ENCODE data around the gene NYAP2.

The NYAP2 gene

GRCh38 chr2:225678792-225679191, 279.3 kb downstream of the NYAP2 start:
- H3K4me3 ChIP-seq (ENCODE audit: low read length), result no peak overlapping the region
- DNase-seq (ENCODE audit: low read depth), result no peak
- no peak for TF ChIP-seq CTCF (conservative IDR thresholded peaks at IDR 0.05; ENCODE audit: low read length)

GRCh38 chr2:225683258-225683657, 283.7 kb downstream of the NYAP2 start:
- DNase-seq (ENCODE audit: low read depth), result no peak
- TF ChIP-seq CTCF (conservative IDR thresholded peaks at IDR 0.05; ENCODE audit: low read length), result no peak
- H3K4me3 ChIP-seq (ENCODE audit: low read length), result no peak overlapping the region

DNA sequence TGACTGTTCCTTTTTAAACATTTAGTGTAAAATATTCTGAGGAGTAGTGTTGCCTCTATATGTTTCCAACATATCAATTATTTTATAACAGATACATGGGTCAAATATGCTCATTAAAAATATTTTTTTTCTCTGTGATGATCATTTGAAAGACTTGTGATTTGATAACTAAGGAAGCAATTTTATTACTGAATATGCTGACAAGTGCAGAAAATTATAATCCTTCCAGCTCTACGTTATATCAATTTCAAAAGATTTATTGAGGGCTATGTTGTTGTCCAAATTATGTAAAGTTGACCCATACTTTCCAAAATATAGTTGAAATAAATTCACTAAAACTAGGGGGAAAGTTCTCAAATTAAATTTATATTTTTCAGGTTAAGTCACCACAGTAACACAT, 290.6 kb downstream of the NYAP2 start:
- no peak overlapping the region for H3K4me3 ChIP-seq (ENCODE audit: low read length)
- no peak for DNase-seq (ENCODE audit: low read depth)
- TF ChIP-seq CTCF (conservative IDR thresholded peaks at IDR 0.05; ENCODE audit: low read length), result no peak

GRCh38 chr2:225691711-225692110, 292.2 kb downstream of the NYAP2 start:
- H3K4me3 ChIP-seq (ENCODE audit: low read length), result no peak overlapping the region
- no peak for TF ChIP-seq CTCF (conservative IDR thresholded peaks at IDR 0.05; ENCODE audit: low read length)
- no peak for DNase-seq (ENCODE audit: low read depth)

GRCh38 chr2:225693259-225693658, 293.7 kb downstream of the NYAP2 start:
- no peak overlapping the region for H3K4me3 ChIP-seq (ENCODE audit: low read length)
- no peak for TF ChIP-seq CTCF (conservative IDR thresholded peaks at IDR 0.05; ENCODE audit: low read length)
- no peak for DNase-seq (ENCODE audit: low read depth)

DNA sequence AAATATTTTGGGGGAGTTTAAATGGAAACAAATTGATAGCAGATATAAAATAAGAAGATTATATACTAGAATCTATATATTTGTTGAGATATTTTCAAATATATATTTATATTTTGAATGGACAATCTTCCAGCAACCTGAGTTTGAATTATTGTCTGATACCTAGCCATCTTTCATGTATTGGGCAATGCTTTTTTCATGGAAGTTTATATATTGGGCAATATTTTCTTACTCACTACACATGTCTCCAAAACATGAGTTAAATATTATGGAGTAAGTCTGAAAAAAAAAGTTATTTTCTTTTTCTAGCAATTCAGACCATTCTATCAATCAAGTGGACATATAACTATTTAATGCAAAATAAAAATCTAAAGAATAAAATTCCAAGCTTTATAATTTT, 295.2 kb downstream of the NYAP2 start:
- no peak for TF ChIP-seq CTCF (conservative IDR thresholded peaks at IDR 0.05; ENCODE audit: low read length)
- H3K4me3 ChIP-seq (ENCODE audit: low read length), result no peak overlapping the region
- no peak for DNase-seq (ENCODE audit: low read depth)

DNA sequence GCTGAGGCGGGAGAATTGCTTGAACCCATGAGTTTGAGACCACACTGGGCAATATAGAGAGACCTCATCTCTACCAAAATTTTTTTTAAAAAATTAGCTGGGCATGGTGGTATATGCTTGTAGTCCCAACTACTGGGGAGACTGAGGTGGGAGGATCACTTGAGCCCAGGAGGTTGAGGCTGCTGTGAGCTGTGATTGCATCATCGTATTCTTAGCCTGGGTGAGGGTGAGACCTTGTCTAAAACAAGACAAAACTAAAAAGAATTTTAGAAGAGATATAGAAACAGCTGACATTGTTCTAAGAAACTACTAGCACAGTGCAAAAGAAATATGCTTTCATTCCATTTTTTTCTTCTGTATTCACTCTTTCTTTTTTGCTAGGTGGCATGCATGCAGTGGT, 298.4 kb downstream of the NYAP2 start:
- TF ChIP-seq CTCF (conservative IDR thresholded peaks at IDR 0.05; ENCODE audit: low read length), result no peak
- no peak for DNase-seq (ENCODE audit: low read depth)

More for the DNA sequence above, 298.4 kb downstream of the NYAP2 start:
- no peak overlapping the region for H3K4me3 ChIP-seq (ENCODE audit: low read length)

Data from AG10803 (cell line).